Panc1 (cell line): ENCODE results near the gene KLF15. TPM values are rescaled to one million over a fixed set of nuclear protein-coding genes. Genes with fewer than 3 reads are reported as not detected.

Experiments used
- ATAC-seq: fragments of 200-7000 bp; cut with Tn5 transposase; 2 replicates; pipeline ENCODE4 v1.9.1; 2020; ENCODE audit warnings: mild to moderate bottlenecking, moderate library complexity
- BruUV-seq: library from RNA; stranded (reverse); fragments of 400-500 nt; replicated peaks from 2 replicates; lab custom pipeline; 2021; lab: Mats Ljungman, UMichigan
- CTCF ChIA-PET: fragments of 300-600 bp; sonication (Branson Sonifier 250); formaldehyde crosslinking; loops from one replicate; lab custom pipeline; 2022; ENCODE audit warnings: antibody characterized with exemption; lab: Charles Lee
- POLR2A ChIA-PET: fragments of 300-600 bp; sonication (Branson Sonifier 250); formaldehyde crosslinking; loops from one replicate; lab custom pipeline; 2022; ENCODE audit warnings: antibody characterized with exemption; lab: Charles Lee
- DNase-seq: peaks from one replicate; pipeline ENCODE4 v3.0.0-alpha.2; 2010; ENCODE audit warnings: low read depth, low spot score
- H3K27ac ChIP-seq: 2 replicates; pipeline ENCODE4 v1.5.1; 2011; ENCODE audit warnings: mild to moderate bottlenecking, low read length, inconsistent platforms
- H3K27me3 ChIP-seq: fragments of 200-500 bp; sonication (Bioruptor generic); 2 replicates; pipeline ENCODE4 v1.6.0; 2014; ENCODE audit warnings: low read length, inconsistent platforms; ENCODE audit not compliant: control insufficient read depth, insufficient read depth
- H3K36me3 ChIP-seq: fragments of 200-500 bp; sonication (Bioruptor generic); 2 replicates; pipeline ENCODE4 v1.5.1; 2014; ENCODE audit warnings: inconsistent platforms, mild to moderate bottlenecking, low read length, moderate library complexity; ENCODE audit not compliant: control insufficient read depth, insufficient read depth
- H3K4me1 ChIP-seq: 2 replicates; pipeline ENCODE4 v1.5.1; 2011; ENCODE audit warnings: inconsistent platforms, mild to moderate bottlenecking, low read length, moderate library complexity; ENCODE audit not compliant: control insufficient read depth, insufficient read depth
- H3K4me3 ChIP-seq, 2 experiments: 2 replicates each; pipeline ENCODE4 v1.5.1; 2011 to 2012; ENCODE audit warnings: low read depth in 2 of 2, low read length in 2 of 2, mild to moderate bottlenecking in 2 of 2, inconsistent platforms in 1 of 2, moderate library complexity in 1 of 2
- H3K9me3 ChIP-seq: fragments of 200-500 bp; sonication (Bioruptor generic); 2 replicates; pipeline ENCODE4 v1.5.1; 2014; ENCODE audit warnings: low read depth, mild to moderate bottlenecking, inconsistent platforms, low read length, moderate library complexity; ENCODE audit not compliant: control insufficient read depth, insufficient read depth
- CTCF ChIP-seq: fragments of 450-650 bp; IDR thresholded peaks from 2 replicates; pipeline ENCODE4 v1.5.1; 2017; ENCODE audit warnings: mild to moderate bottlenecking
- POLR2AphosphoS5 ChIP-seq: IDR thresholded peaks from 2 replicates; pipeline ENCODE4 v1.6.1; 2012; ENCODE audit warnings: mild to moderate bottlenecking, low read depth, low read length, moderate library complexity
- SIN3A ChIP-seq: IDR thresholded peaks from 2 replicates; pipeline ENCODE4 v1.6.1; 2012; ENCODE audit warnings: low read depth, mild to moderate bottlenecking, low read length, moderate library complexity, borderline replicate concordance; ENCODE audit not compliant: insufficient read depth
- TCF7L2 ChIP-seq: IDR thresholded peaks from 2 replicates; pipeline ENCODE4 v1.6.1; 2011; ENCODE audit warnings: mild to moderate bottlenecking, low read depth, low read length, inconsistent platforms
- in situ Hi-C: cut with HindIII; loops from 2 replicates; pipeline ENCODE4 v1.10.0; 2016; ENCODE audit warnings: low sequenced_read_pairs, low pct_unique_long_range_greater_than_20kb
- intact Hi-C: fragments of 100-400 bp; cut with micrococcal nuclease; formaldehyde crosslinking; loops from one replicate; pipeline ENCODE4 v1.10.0; 2022; ENCODE audit not compliant: unreplicated experiment
- total RNA-seq: library from RNA; stranded (reverse); gene quantifications from one replicate; pipeline ENCODE4 v1.2.1, GENCODE V29; 2021; ENCODE audit not compliant: unreplicated experiment
- TF ChIP-seq, protein P1 (sequence below), 2 experiments: IDR thresholded peaks; 2 replicates each; pipeline ENCODE4 v1.6.1; 2011 to 2012; ENCODE audit warnings: low read depth in 2 of 2, control low read depth in 1 of 2, low read length in 1 of 2, mild to moderate bottlenecking in 1 of 2, moderate library complexity in 1 of 2; ENCODE audit not compliant: insufficient read depth in 1 of 2

Gene KLF15
- total RNA-seq, 1 experiment from 2014 or later: 0.10 TPM

DNA sequence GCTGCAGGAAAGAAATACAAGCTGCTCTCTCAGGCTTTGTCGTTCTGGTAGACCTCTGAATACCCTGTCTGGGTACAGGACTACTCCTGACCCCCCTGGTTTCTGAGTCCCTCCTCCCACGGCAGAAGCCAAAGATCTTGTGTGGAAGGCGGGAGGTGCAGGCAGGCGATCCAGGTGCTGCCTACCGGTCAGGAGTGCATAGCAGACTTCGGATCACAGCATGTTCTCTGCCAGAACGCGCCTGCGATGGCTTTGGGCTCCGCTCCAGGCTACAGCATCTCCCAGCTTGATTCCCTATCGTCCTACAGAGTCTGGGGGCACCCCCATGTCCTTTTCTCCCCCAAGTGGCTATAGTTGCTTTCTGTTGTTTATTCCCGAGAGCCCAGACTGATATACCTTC lies 35.0 kb upstream of the KLF15 start:
- TF ChIP-seq CTCF (no peak), POLR2AphosphoS5 (no peak), TCF7L2 (no peak), SIN3A (no peak)
- TF ChIP-seq, protein P1, sequence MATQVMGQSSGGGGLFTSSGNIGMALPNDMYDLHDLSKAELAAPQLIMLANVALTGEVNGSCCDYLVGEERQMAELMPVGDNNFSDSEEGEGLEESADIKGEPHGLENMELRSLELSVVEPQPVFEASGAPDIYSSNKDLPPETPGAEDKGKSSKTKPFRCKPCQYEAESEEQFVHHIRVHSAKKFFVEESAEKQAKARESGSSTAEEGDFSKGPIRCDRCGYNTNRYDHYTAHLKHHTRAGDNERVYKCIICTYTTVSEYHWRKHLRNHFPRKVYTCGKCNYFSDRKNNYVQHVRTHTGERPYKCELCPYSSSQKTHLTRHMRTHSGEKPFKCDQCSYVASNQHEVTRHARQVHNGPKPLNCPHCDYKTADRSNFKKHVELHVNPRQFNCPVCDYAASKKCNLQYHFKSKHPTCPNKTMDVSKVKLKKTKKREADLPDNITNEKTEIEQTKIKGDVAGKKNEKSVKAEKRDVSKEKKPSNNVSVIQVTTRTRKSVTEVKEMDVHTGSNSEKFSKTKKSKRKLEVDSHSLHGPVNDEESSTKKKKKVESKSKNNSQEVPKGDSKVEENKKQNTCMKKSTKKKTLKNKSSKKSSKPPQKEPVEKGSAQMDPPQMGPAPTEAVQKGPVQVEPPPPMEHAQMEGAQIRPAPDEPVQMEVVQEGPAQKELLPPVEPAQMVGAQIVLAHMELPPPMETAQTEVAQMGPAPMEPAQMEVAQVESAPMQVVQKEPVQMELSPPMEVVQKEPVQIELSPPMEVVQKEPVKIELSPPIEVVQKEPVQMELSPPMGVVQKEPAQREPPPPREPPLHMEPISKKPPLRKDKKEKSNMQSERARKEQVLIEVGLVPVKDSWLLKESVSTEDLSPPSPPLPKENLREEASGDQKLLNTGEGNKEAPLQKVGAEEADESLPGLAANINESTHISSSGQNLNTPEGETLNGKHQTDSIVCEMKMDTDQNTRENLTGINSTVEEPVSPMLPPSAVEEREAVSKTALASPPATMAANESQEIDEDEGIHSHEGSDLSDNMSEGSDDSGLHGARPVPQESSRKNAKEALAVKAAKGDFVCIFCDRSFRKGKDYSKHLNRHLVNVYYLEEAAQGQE (IDR thresholded peaks at IDR 0.05; ENCODE audit: insufficient read depth in 1 of 2, low read depth in 2 of 2, low read length in 1 of 2): no peak
- DNase-seq (no peak), ATAC-seq (no peak)
- no peaks in the 10 kb centered on the region for H3K9me3 ChIP-seq
- H3K4me3 ChIP-seq: no peak overlapping the region
- in situ Hi-C loops (no loop called here), intact Hi-C loops (no loop called here)
- ChIA-PET POLR2A (no interaction called here), CTCF (interaction anchor here (0.7 to 1.4 kb wide), 2 partner anchors 258 to 259 kb away, joined by 3 read pairs; no protein-coding TSS in a partner anchor)
- no peak overlapping the region for H3K27ac ChIP-seq
- H3K27me3 ChIP-seq: peaks cover 8% of the 10 kb centered on the region
- H3K4me1 ChIP-seq: no peaks in the 10 kb centered on the region
- no TSS peak for BruUV-seq
- H3K36me3 ChIP-seq: no peaks in the 10 kb centered on the region

- no peaks in the 10 kb centered on the region for H3K36me3 ChIP-seq
- H3K4me3 ChIP-seq: no peak overlapping the region
- peaks cover 8% of the 10 kb centered on the region for H3K27me3 ChIP-seq
- no peaks in the 10 kb centered on the region for H3K9me3 ChIP-seq
- ChIA-PET POLR2A (no interaction called here), CTCF (interaction anchor here (0.7 to 1.4 kb wide), 2 partner anchors 257 to 259 kb away, joined by 3 read pairs; no protein-coding TSS in a partner anchor)
- DNase-seq (no peak), ATAC-seq (no peak)
- intact Hi-C loops: no loop called here
- TF ChIP-seq TCF7L2: no peak
- TF ChIP-seq POLR2AphosphoS5: no peak
- TF ChIP-seq, protein P1 (IDR thresholded peaks at IDR 0.05; ENCODE audit: insufficient read depth in 1 of 2, low read depth in 2 of 2, low read length in 1 of 2): no peak
- TF ChIP-seq SIN3A: no peak
- no peak for TF ChIP-seq CTCF
- H3K27ac ChIP-seq: no peak overlapping the region
- in situ Hi-C loops: no loop called here
- H3K4me1 ChIP-seq: no peaks in the 10 kb centered on the region
- no TSS peak for BruUV-seq
Measured at GRCh38 chr3:126391631-126392030, 34.4 kb upstream of the KLF15 start.
